Esophagus (tissue), 2 donors: ENCODE measurements around the gene ERAS. TPM values are rescaled to one million over a fixed set of nuclear protein-coding genes. Genes with fewer than 3 reads are reported as not detected.
"Not testable (repeated sequence)": the region's sequence is repeated elsewhere in the genome, so short reads cannot be mapped to it uniquely, and the experiment has no call there.

Source experiments
- H3K27ac ChIP-seq, 2 donors: one replicate each; pipeline ENCODE4 v1.5.1; 2013; ENCODE audit warnings: low read depth in 2 of 2, mild to moderate bottlenecking in 2 of 2, inconsistent platforms in 1 of 2, low read length in 1 of 2, moderate library complexity in 1 of 2
- H3K27me3 ChIP-seq, 2 donors: one replicate each; pipeline ENCODE4 v1.6.1; 2013; ENCODE audit warnings: low read length in 2 of 2, control low read depth in 1 of 2, mild to moderate bottlenecking in 1 of 2; ENCODE audit not compliant: insufficient read depth in 2 of 2, control insufficient read depth in 1 of 2
- H3K36me3 ChIP-seq, 2 donors: one replicate each; pipeline ENCODE4 v1.6.1; 2013; ENCODE audit warnings: low read length in 1 of 2; ENCODE audit not compliant: control insufficient read depth in 2 of 2, insufficient read depth in 2 of 2
- H3K4me1 ChIP-seq, 2 donors: one replicate each; pipeline ENCODE4 v1.6.1; 2013; ENCODE audit warnings: low read length in 1 of 2; ENCODE audit not compliant: control insufficient read depth in 2 of 2, insufficient read depth in 2 of 2
- H3K4me3 ChIP-seq, 2 donors: one replicate each; pipeline ENCODE4 v1.5.1; 2013; ENCODE audit warnings: low read length in 2 of 2, mild to moderate bottlenecking in 2 of 2, low read depth in 1 of 2, moderate library complexity in 1 of 2
- H3K9me3 ChIP-seq, 2 donors: one replicate each; pipeline ENCODE4 v1.6.1; 2013; ENCODE audit warnings: mild to moderate bottlenecking in 2 of 2, low read depth in 1 of 2, low read length in 1 of 2, moderate library complexity in 1 of 2; ENCODE audit not compliant: control insufficient read depth in 2 of 2, insufficient read depth in 1 of 2
- WGBS, 2 donors: extraction: QIAGEN DNeasy Blood & Tissue Kit; methylation state at CpG; one replicate each; pipeline ENCODE4 v1.1.7; 2013; 5-methylcytosine and 5-hydroxymethylcytosine counted together
- polyA plus RNA-seq, 2 donors: library from polyadenylated mRNA; stranded (reverse); fragments of 200-250 nt; gene quantifications; one replicate each; pipeline ENCODE4 v1.2.3, GENCODE V29; 2013
- donor health status: healthy with polysubstance abuse.
- donor health status: Bipolar disorder and iron deficiency.

ERAS gene
- polyA plus RNA-seq, 2 donors, result 0.05 to 0.10 TPM

GRCh38 chrX:48852857-48853256, 26.5 kb downstream of the ERAS start:
- H3K4me3 ChIP-seq, result no peak overlapping the region

GRCh38 chrX:48853494-48853893, 27.2 kb downstream of the ERAS start:
- H3K27ac ChIP-seq, H3K9me3 ChIP-seq, H3K4me3 ChIP-seq, H3K27me3 ChIP-seq, H3K36me3 ChIP-seq, H3K4me1 ChIP-seq: not testable (repeated sequence)

More at GRCh38 chrX:48852857-48853256, 26.5 kb downstream of the ERAS start:
- 68 to 74% methylated on average over 7 of the region's 7 CpGs for WGBS, 2 donors
- no peaks in the 10 kb centered on the region for H3K36me3 ChIP-seq
- H3K9me3 ChIP-seq, result no peaks in the 10 kb centered on the region
- H3K27ac ChIP-seq, result no peak overlapping the region
- no peaks in the 10 kb centered on the region for H3K4me1 ChIP-seq
- H3K27me3 ChIP-seq, result no peaks in the 10 kb centered on the region

- H3K9me3 ChIP-seq, H3K27ac ChIP-seq, H3K27me3 ChIP-seq, H3K36me3 ChIP-seq, H3K4me3 ChIP-seq, H3K4me1 ChIP-seq: not testable (repeated sequence)
- 85 to 86% methylated on average over 12 of the region's 12 CpGs for WGBS, 2 donors
Measured at GRCh38 chrX:48854121-48854804, 27.9 kb downstream of the ERAS start.

GRCh38 chrX:48854898-48855297, 28.6 kb downstream of the ERAS start:
- H3K27me3 ChIP-seq, result no peaks in the 10 kb centered on the region
- H3K27ac ChIP-seq, result no peak overlapping the region
- no peaks in the 10 kb centered on the region for H3K4me1 ChIP-seq
- WGBS, 2 donors, result 41 to 45% methylated on average over 5 of the region's 5 CpGs
- H3K4me3 ChIP-seq, result no peak overlapping the region
- no peaks in the 10 kb centered on the region for H3K9me3 ChIP-seq
- no peaks in the 10 kb centered on the region for H3K36me3 ChIP-seq

DNA sequence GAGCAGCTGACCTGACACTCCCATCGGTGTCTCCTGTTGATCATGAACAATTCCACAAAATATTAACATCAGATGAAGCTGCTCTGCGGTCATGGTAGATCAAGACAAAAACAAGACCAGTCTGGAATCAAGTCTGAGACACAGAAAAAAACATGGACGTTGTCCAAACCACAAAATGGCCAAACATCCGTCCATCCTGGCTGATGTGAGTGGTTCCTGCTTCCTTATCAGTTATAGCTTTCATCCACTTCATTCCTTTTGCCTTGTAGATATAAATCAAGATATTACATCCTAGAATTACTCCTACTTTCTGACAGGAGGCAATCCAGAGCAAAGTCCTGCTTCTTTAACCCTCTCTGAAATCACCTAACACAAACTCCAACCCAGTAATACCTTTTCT, 37.9 kb downstream of the ERAS start:
- Histone ChIP-seq H3K4me3 (no peak overlapping the region), H3K27ac (no peak overlapping the region), H3K4me1 (no peaks in the 10 kb centered on the region), H3K27me3 (no peaks in the 10 kb centered on the region), H3K36me3 (no peaks in the 10 kb centered on the region), H3K9me3 (no peaks in the 10 kb centered on the region)
- WGBS, 2 donors, result 45 to 47% methylated on average over 4 of the region's 4 CpGs

DNA sequence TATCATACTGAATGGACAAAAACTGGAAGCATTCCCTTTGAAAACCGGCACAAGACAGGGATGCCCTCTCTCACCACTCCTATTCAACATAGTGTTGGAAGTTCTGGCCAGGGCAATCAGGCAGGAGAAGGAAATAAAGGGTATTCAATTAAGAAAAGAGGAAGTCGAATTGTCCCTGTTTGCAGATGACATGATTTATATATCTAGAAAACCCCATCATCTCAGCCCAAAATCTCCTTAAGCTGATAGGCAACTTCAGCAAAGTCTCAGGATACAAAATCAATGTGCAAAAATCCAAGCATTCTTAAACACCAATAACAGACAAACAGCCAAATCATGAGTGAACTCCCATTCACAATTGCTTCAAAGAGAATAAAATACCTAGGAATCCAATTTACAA, 45.7 kb downstream of the ERAS start:
- WGBS, 2 donors, result 38 to 79% methylated on average over 1 of the region's 2 CpGs
- not testable (repeated sequence) for H3K36me3 ChIP-seq, H3K4me3 ChIP-seq, H3K27me3 ChIP-seq, H3K9me3 ChIP-seq, H3K27ac ChIP-seq, H3K4me1 ChIP-seq

DNA sequence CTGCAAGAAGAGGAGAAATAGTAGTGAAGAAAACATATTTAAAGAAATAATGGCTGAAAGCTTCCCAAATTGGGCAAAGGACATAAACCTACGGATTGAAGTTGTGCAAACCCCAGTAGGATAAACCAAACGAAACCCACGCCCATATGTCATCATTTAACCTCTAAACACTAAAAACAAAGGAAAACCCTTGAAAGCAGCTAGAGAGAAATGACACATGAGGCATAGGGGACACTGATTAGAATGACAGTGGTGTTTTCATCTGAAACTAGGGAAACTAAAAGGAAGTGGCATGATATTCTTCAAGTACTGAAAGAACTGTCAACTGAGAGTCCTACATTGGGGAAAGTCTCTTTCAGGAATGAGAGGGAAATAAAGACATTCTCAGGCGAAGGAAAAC, 50.6 kb downstream of the ERAS start:
- not testable (repeated sequence) for H3K27ac ChIP-seq, H3K4me1 ChIP-seq, H3K4me3 ChIP-seq, H3K27me3 ChIP-seq, H3K9me3 ChIP-seq, H3K36me3 ChIP-seq
- 56 to 78% methylated on average over 4 of the region's 4 CpGs for WGBS, 2 donors

Other genes starting within 250 kb of the ERAS start
- gene WDR13, start 229.0 kb upstream of the ERAS start, polyA plus RNA-seq, result 10 to 100 TPM; 90.1 to 96.8 TPM
- gene WAS, start 142.7 kb upstream of the ERAS start, polyA plus RNA-seq, result 1 to 10 TPM; 1.7 to 1.8 TPM
- gene SUV39H1, start 129.8 kb upstream of the ERAS start, polyA plus RNA-seq, result 1 to 10 TPM; 5.6 to 5.8 TPM
- under 1 TPM; 0.15 to 0.26 TPM for gene GLOD5, start 64.8 kb upstream of the ERAS start, polyA plus RNA-seq
- under 1 TPM in 1 of 2 donors, not detected in 1; 0.09 TPM for gene GATA1, start 39.9 kb upstream of the ERAS start, polyA plus RNA-seq
- 10 to 100 TPM; 36.0 to 79.0 TPM for gene HDAC6, start 24.4 kb upstream of the ERAS start, polyA plus RNA-seq
- under 1 TPM; 0.08 to 0.31 TPM for gene PCSK1N, start 9.1 kb downstream of the ERAS start, polyA plus RNA-seq
- gene TIMM17B, start 71.3 kb downstream of the ERAS start, polyA plus RNA-seq, result 10 to 100 TPM; 34.2 to 45.0 TPM
- gene PQBP1, start 71.4 kb downstream of the ERAS start, polyA plus RNA-seq, result 100 to 1,000 TPM in 1 of 2 donors, 10 to 100 TPM in 1; 72.2 to 102 TPM
- gene SLC35A2, start 85.1 kb downstream of the ERAS start, polyA plus RNA-seq, result 10 to 100 TPM in 1 of 2 donors, 1 to 10 TPM in 1; 6.9 to 22.1 TPM
- 1 to 10 TPM; 2.6 to 3.7 TPM for gene PIM2, start 92.5 kb downstream of the ERAS start, polyA plus RNA-seq
- 10 to 100 TPM; 22.3 to 27.6 TPM for gene OTUD5, start 131.1 kb downstream of the ERAS start, polyA plus RNA-seq
- gene KCND1, start 145.3 kb downstream of the ERAS start, polyA plus RNA-seq, result under 1 TPM; 0.25 to 0.41 TPM
- 10 to 100 TPM; 18.5 to 22.8 TPM for gene GRIPAP1, start 175.8 kb downstream of the ERAS start, polyA plus RNA-seq
- 10 to 100 TPM; 20.5 to 20.9 TPM for gene TFE3, start 216.8 kb downstream of the ERAS start, polyA plus RNA-seq
- 10 to 100 TPM; 23.1 to 27.9 TPM for gene CCDC120, start 232.5 kb downstream of the ERAS start, polyA plus RNA-seq
- 1 to 10 TPM; 7.2 to 7.8 TPM for gene PRAF2, start 247.5 kb downstream of the ERAS start, polyA plus RNA-seq